ENCODE measurements around the gene DMAC1.

DMAC1 gene, protein sequence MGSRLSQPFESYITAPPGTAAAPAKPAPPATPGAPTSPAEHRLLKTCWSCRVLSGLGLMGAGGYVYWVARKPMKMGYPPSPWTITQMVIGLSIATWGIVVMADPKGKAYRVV

DNA sequence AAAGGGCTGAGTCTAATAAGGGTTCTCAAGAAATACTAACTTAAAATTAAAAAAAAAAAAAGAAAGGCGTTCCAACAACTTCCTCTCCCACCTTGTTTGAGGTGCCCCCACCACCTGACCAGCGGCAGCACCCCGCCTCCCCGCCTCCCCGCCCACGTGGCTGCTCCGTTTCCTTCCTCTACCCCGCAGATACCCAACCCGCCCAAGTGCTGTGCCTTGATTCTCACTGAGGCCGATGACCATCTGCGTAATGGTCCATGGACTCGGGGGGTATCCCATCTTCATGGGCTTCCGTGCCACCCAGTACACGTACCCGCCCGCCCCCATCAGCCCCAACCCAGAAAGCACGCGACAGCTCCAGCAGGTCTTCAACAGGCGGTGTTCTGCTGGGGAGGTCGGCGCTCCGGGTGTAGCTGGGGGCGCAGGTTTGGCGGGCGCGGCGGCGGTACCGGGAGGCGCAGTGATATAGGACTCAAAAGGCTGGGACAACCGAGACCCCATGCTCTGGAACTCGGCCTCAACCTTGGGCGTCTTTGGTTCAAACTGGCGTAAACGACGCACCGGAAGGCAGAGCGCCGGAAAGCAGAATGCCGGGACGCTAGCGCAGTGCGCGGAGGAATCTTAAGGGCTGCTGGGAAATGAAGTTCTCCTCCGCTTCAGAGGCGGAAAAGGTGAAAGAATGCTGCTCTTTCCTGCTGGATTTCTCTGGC lies at the start of gene DMAC1:
TSS of gene DMAC1 (minus strand) at position 545 of the 710 bp plus-strand sequence. CDS start at position 501, 44 bp downstream.
- H3K4me3 ChIP-seq (ENCODE audit: low read depth in 1 of 2, low read length in 2 of 2) = peak within 1 kb of the TSS; percentile 67 to 77
- H3K27me3 ChIP-seq (ENCODE audit: control insufficient read depth in 1 of 2, insufficient read depth in 2 of 2, low read length in 2 of 2) = no peaks in the 10 kb centered on the region
- peak within 1 kb of the TSS; percentile 80 for H3K27ac ChIP-seq (ENCODE audit: low read depth, low read length)
- H3K4me1 ChIP-seq (ENCODE audit: insufficient read depth, low read length) = peaks cover 9% of the 10 kb centered on the region
- peak within 1 kb of the TSS; percentile 28 for H3K9ac ChIP-seq (ENCODE audit: low read length)
- H3K9me3 ChIP-seq (ENCODE audit: low read length) = no peaks in the 10 kb centered on the region
- H3K36me3 ChIP-seq (ENCODE audit: insufficient read depth, low read length) = no peaks in the 10 kb centered on the region

DNA sequence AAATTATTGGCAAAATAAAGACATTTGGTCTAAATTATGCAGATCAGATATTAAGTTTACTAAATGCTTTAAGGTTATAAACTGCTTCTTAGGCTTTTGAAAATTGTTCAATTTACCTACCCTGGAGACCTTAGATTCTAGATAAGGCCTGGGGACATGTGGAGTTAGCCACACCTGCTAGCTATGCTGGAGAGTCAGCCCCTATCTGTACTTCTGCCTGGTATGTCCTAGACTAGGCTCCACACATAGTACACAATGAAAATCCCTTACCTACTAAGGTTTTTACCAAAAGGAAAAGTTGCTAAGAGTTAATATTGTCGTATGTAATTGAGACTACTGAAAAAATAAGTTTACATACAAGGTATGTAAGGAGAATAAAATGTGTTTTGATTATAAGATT lies 49.8 kb upstream of the DMAC1 start:
- Histone ChIP-seq H3K36me3 (ENCODE audit: insufficient read depth, low read length) (no peaks in the 10 kb centered on the region), H3K4me1 (ENCODE audit: insufficient read depth, low read length) (no peaks in the 10 kb centered on the region), H3K4me3 (ENCODE audit: low read depth in 1 of 2, low read length in 2 of 2) (no peak overlapping the region), H3K27me3 (ENCODE audit: control insufficient read depth in 1 of 2, insufficient read depth in 2 of 2, low read length in 2 of 2) (no peaks in the 10 kb centered on the region), H3K9ac (ENCODE audit: low read length) (no peak overlapping the region), H3K27ac (ENCODE audit: low read depth, low read length) (no peak overlapping the region), H3K9me3 (ENCODE audit: low read length) (no peaks in the 10 kb centered on the region)

DNA sequence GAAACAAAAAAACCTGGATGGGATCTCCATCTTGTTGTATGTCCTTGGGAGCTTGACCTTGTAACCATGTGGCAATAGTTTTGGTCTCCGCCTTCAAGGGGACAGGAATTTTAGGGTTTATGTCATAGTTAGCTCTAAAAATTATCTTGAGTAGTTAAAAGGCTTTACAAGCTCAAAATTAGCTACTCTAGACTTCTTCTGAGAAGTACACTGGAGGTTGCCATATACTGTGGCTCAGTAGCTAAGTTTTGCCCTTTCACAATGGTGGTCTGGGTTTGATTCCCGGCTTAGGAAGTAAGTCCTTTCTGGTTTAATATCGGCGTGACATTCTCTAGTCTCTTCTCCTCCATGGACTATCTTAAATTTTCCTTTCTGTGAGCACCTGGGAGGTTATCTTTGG lies 48.9 kb upstream of the DMAC1 start:
- Histone ChIP-seq H3K27ac (ENCODE audit: low read depth, low read length) (no peak overlapping the region), H3K4me1 (ENCODE audit: insufficient read depth, low read length) (no peaks in the 10 kb centered on the region), H3K36me3 (ENCODE audit: insufficient read depth, low read length) (no peaks in the 10 kb centered on the region), H3K9me3 (ENCODE audit: low read length) (no peaks in the 10 kb centered on the region), H3K27me3 (ENCODE audit: control insufficient read depth in 1 of 2, insufficient read depth in 2 of 2, low read length in 2 of 2) (no peaks in the 10 kb centered on the region), H3K4me3 (ENCODE audit: low read depth in 1 of 2, low read length in 2 of 2) (no peak overlapping the region), H3K9ac (ENCODE audit: low read length) (no peak overlapping the region)

DNA sequence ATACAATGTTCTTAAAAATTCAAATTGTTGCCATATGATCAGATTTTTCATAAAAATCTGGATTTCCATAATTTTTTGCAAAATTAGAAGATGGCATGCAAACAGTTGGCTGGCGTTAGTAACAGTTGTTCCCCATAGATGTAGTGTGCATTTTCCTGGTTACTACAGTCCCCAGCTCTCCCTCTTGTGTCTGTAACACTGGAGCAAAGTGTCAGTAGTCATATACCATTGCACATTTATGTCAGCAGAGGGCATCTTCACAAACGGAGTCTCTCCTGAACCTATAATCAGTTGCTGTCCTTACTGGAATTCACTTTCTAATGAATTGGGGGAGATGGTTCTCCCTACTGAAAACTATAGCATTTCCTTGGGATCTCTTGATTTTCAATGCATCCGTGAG lies 44.7 kb upstream of the DMAC1 start:
- Histone ChIP-seq H3K27me3 (ENCODE audit: control insufficient read depth in 1 of 2, insufficient read depth in 2 of 2, low read length in 2 of 2) (no peaks in the 10 kb centered on the region), H3K9ac (ENCODE audit: low read length) (no peak overlapping the region), H3K9me3 (ENCODE audit: low read length) (no peaks in the 10 kb centered on the region), H3K36me3 (ENCODE audit: insufficient read depth, low read length) (no peaks in the 10 kb centered on the region), H3K4me3 (ENCODE audit: low read depth in 1 of 2, low read length in 2 of 2) (no peak overlapping the region), H3K27ac (ENCODE audit: low read depth, low read length) (no peak overlapping the region), H3K4me1 (ENCODE audit: insufficient read depth, low read length) (no peaks in the 10 kb centered on the region)

DNA sequence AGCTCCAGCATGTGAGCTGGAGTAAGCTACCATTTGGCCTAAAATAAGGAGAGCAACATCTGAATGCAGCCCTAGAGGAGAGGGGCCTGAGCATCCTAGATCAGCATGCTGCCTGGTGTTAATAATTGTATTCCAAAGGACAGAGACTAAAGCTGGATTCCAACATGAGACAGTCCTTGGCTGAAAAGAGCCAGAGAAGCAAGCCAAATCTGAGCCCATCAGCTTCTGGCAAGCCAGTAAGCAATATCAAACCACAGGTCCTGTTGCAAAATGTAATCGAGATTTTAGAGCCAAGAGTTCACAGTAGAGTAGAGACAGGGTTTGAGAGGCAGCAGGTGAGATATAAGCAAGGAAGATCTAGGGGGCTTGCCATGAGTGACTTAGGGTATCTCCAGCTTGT lies 42.3 kb upstream of the DMAC1 start:
- Histone ChIP-seq H3K9me3 (ENCODE audit: low read length) (no peaks in the 10 kb centered on the region), H3K27ac (ENCODE audit: low read depth, low read length) (no peak overlapping the region), H3K4me3 (ENCODE audit: low read depth in 1 of 2, low read length in 2 of 2) (no peak overlapping the region), H3K9ac (ENCODE audit: low read length) (no peak overlapping the region), H3K27me3 (ENCODE audit: control insufficient read depth in 1 of 2, insufficient read depth in 2 of 2, low read length in 2 of 2) (no peaks in the 10 kb centered on the region), H3K36me3 (ENCODE audit: insufficient read depth, low read length) (no peaks in the 10 kb centered on the region), H3K4me1 (ENCODE audit: insufficient read depth, low read length) (no peaks in the 10 kb centered on the region)

DNA sequence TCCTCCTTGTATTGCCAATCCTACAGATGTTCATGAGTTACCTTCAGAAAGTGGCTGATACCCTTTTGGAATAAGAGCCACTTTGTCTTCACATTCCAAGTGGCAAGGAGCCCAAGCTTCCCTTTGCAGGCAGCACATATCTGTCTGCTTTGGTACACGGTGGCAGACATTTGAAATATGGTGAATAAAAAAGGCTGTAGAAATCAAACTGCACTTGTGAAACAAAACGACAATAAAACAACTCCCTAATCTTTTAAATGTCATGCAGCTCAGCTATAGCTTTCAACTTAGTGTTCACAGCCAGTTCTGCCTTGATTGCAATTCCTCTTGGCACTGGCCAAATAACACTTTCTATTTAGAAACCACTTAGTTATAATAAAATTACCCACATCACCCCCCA lies 35.0 kb upstream of the DMAC1 start:
- Histone ChIP-seq H3K9ac (ENCODE audit: low read length) (no peak overlapping the region), H3K27ac (ENCODE audit: low read depth, low read length) (no peak overlapping the region), H3K4me3 (ENCODE audit: low read depth in 1 of 2, low read length in 2 of 2) (no peak overlapping the region), H3K36me3 (ENCODE audit: insufficient read depth, low read length) (no peaks in the 10 kb centered on the region), H3K4me1 (ENCODE audit: insufficient read depth, low read length) (no peaks in the 10 kb centered on the region), H3K9me3 (ENCODE audit: low read length) (no peaks in the 10 kb centered on the region), H3K27me3 (ENCODE audit: control insufficient read depth in 1 of 2, insufficient read depth in 2 of 2, low read length in 2 of 2) (no peaks in the 10 kb centered on the region)

DNA sequence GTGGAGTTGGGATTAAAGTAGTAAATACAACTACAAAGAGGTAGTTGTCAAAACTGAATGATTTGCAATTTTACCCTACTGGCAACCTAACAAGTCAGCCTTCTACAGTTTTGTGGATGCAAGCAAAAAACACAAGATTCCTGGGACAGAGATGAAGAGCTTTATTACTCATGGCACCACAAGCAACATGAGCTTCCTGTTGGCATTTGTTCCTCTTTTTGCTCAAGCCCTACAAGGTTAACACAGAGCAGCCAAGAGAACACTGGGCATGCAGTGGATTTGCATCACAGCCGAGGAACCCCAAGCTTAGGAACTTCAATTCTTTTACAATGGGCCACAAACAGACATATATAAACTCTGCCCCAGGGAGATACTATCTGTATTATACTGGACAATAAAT lies 28.8 kb upstream of the DMAC1 start:
- Histone ChIP-seq H3K4me3 (ENCODE audit: low read depth in 1 of 2, low read length in 2 of 2) (no peak overlapping the region), H3K9ac (ENCODE audit: low read length) (no peak overlapping the region), H3K36me3 (ENCODE audit: insufficient read depth, low read length) (no peaks in the 10 kb centered on the region), H3K27ac (ENCODE audit: low read depth, low read length) (no peak overlapping the region), H3K27me3 (ENCODE audit: control insufficient read depth in 1 of 2, insufficient read depth in 2 of 2, low read length in 2 of 2) (no peaks in the 10 kb centered on the region), H3K9me3 (ENCODE audit: low read length) (no peaks in the 10 kb centered on the region), H3K4me1 (ENCODE audit: insufficient read depth, low read length) (no peaks in the 10 kb centered on the region)

DNA sequence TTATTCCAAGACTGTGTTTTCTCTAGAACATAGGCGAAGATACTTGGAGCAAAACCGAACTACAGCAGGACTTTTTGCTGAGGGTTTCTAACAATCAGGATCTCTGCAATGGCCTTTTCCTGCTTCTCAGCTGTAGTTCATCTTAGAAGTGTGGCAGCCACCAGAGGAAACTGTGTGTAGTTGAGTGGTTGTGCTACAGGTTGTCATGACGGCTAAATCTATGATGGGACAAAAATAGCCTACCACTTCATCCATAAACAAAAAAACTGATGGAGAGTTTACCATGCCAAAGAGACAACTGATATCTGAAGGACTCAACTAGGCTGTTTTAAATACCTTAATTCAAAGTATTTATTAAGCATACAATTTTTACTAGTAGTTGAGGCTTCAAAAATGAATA lies 28.2 kb upstream of the DMAC1 start:
- Histone ChIP-seq H3K9ac (ENCODE audit: low read length) (no peak overlapping the region), H3K4me1 (ENCODE audit: insufficient read depth, low read length) (no peaks in the 10 kb centered on the region), H3K36me3 (ENCODE audit: insufficient read depth, low read length) (no peaks in the 10 kb centered on the region), H3K27me3 (ENCODE audit: control insufficient read depth in 1 of 2, insufficient read depth in 2 of 2, low read length in 2 of 2) (no peaks in the 10 kb centered on the region), H3K27ac (ENCODE audit: low read depth, low read length) (no peak overlapping the region), H3K9me3 (ENCODE audit: low read length) (no peaks in the 10 kb centered on the region), H3K4me3 (ENCODE audit: low read depth in 1 of 2, low read length in 2 of 2) (no peak overlapping the region)

DNA sequence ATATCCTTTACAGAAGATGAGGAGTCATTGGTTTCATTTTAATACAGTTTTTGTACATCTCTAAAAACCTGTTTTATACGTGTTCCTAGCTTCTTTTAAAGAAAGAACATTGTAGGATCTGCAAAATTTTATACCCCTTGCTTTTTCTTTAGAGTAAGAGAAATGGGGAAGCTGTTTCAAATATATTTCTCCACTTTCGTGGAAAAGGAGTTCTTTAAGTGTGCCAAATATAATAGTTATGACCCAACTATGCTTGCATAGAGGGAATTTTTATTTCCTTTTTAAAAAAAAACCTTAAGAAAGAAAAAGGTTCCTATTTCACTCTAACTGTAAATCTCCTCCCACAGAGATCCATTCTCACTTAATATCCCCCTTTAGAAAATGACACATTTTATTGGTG lies 27.5 kb upstream of the DMAC1 start:
- no peak overlapping the region for H3K4me3 ChIP-seq (ENCODE audit: low read depth in 1 of 2, low read length in 2 of 2)
- no peaks in the 10 kb centered on the region for H3K4me1 ChIP-seq (ENCODE audit: insufficient read depth, low read length)
- no peaks in the 10 kb centered on the region for H3K27me3 ChIP-seq (ENCODE audit: control insufficient read depth in 1 of 2, insufficient read depth in 2 of 2, low read length in 2 of 2)
- no peaks in the 10 kb centered on the region for H3K9me3 ChIP-seq (ENCODE audit: low read length)
- H3K27ac ChIP-seq (ENCODE audit: low read depth, low read length) = no peak overlapping the region
- no peak overlapping the region for H3K9ac ChIP-seq (ENCODE audit: low read length)
- H3K36me3 ChIP-seq (ENCODE audit: insufficient read depth, low read length) = no peaks in the 10 kb centered on the region

DNA sequence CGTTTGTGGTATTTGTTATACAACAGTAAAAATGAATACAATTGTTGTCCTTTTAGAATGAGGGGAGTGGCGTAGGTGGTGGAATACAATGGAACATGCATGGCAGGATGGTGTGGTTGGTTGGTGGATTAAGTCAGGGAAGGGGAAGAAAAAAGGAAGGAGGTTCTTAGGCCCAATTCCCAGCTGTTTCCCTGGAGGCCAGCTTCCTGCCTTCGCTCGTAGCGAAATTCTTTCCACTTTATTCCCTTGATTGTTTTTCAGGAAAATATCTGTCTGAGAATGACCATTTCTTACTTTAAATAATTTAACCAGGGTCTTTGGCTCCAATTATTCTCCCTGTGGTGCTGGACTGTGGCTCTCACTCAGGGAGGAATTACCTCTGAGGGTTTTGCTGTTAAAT lies 24.1 kb upstream of the DMAC1 start:
- Histone ChIP-seq H3K27ac (ENCODE audit: low read depth, low read length) (no peak overlapping the region), H3K36me3 (ENCODE audit: insufficient read depth, low read length) (no peaks in the 10 kb centered on the region), H3K9ac (ENCODE audit: low read length) (no peak overlapping the region), H3K27me3 (ENCODE audit: control insufficient read depth in 1 of 2, insufficient read depth in 2 of 2, low read length in 2 of 2) (no peaks in the 10 kb centered on the region), H3K9me3 (ENCODE audit: low read length) (no peaks in the 10 kb centered on the region), H3K4me1 (ENCODE audit: insufficient read depth, low read length) (no peaks in the 10 kb centered on the region), H3K4me3 (ENCODE audit: low read depth in 1 of 2, low read length in 2 of 2) (no peak overlapping the region)

DNA sequence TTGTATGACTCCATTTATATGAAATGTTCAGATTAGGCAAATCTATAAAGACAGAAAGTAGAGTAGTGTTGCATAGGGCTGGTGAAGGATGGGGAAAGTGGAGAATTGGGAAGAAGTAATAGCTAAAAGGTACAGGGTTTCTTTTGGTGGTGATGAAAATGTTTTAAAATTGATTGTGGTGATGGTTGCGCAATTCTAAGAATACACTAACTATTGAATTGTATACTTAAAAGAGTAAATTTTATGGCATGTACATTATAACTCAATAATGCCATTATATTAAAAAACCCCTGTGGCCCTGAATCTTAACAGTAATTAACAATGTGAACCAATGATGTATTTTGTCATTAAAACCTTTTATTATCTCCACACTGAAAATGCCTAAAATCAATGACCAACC lies 20.4 kb upstream of the DMAC1 start:
- Histone ChIP-seq H3K9ac (ENCODE audit: low read length) (no peak overlapping the region), H3K27me3 (ENCODE audit: control insufficient read depth in 1 of 2, insufficient read depth in 2 of 2, low read length in 2 of 2) (no peaks in the 10 kb centered on the region), H3K9me3 (ENCODE audit: low read length) (no peaks in the 10 kb centered on the region), H3K4me1 (ENCODE audit: insufficient read depth, low read length) (no peaks in the 10 kb centered on the region), H3K4me3 (ENCODE audit: low read depth in 1 of 2, low read length in 2 of 2) (no peak overlapping the region), H3K27ac (ENCODE audit: low read depth, low read length) (no peak overlapping the region), H3K36me3 (ENCODE audit: insufficient read depth, low read length) (no peaks in the 10 kb centered on the region)

DNA sequence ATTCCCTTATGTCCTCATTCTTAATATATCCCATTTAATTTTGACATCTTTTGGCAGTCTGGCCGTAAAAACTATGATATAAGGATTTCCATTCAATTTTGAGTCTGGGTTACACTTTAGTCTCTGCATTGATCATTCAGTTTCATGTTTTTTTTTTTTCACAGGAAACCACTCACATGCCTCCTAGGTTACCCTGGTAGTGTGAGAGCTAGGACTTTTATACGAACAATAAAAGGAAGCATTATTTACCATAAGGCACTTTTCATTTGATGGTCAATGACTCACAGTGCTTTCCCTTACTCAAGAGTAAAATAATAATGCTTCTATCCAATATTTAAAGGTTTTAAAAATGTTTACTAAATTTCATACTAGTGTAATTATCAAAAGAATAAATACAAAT lies 16.4 kb upstream of the DMAC1 start:
- H3K4me1 ChIP-seq (ENCODE audit: insufficient read depth, low read length) = no peaks in the 10 kb centered on the region
- H3K36me3 ChIP-seq (ENCODE audit: insufficient read depth, low read length) = no peaks in the 10 kb centered on the region
- H3K27me3 ChIP-seq (ENCODE audit: control insufficient read depth in 1 of 2, insufficient read depth in 2 of 2, low read length in 2 of 2) = no peaks in the 10 kb centered on the region
- no peaks in the 10 kb centered on the region for H3K9me3 ChIP-seq (ENCODE audit: low read length)
- H3K4me3 ChIP-seq (ENCODE audit: low read depth in 1 of 2, low read length in 2 of 2) = no peak overlapping the region
- H3K9ac ChIP-seq (ENCODE audit: low read length) = no peak overlapping the region
- H3K27ac ChIP-seq (ENCODE audit: low read depth, low read length) = no peak overlapping the region

Measured in muscle layer of colon (tissue), 2 donors.